Heart left ventricle (tissue), 16 donors: ENCODE results near the gene NTMT1. TPM values are rescaled to one million over a fixed set of nuclear protein-coding genes. Genes with fewer than 3 reads are reported as not detected.
A peak's percentile ranks its signal among the peaks of the same experiment; 100 is the strongest.

Experiments
- ATAC-seq, 4 donors: fragments of 200-7000 bp; cut with Tn5 transposase; one replicate each; pipeline ENCODE4 v1.9.1; 2020 to 2022; ENCODE audit warnings: moderate library complexity in 4 of 4, mild to moderate bottlenecking in 3 of 4, moderate number of reproducible peaks in 1 of 4
- DNase-seq, 5 donors: peaks; one replicate each; pipeline ENCODE4 v3.0.0-alpha.2; 2020
- H3K27ac ChIP-seq, 12 donors: fragments of 200-600 bp; sonication (generic) in 4 of 12; one replicate each; pipeline versions ENCODE4 v1.5.0 to v1.8.0; 2016 to 2022; ENCODE audit warnings: mild to moderate bottlenecking in 2 of 12
- H3K27me3 ChIP-seq, 9 donors: fragments of 200-600 bp; sonication (generic) in 2 of 9; one replicate each; pipeline versions ENCODE4 v1.5.1 to v1.8.0; 2016 to 2022; ENCODE audit warnings: mild to moderate bottlenecking in 3 of 9
- H3K36me3 ChIP-seq, 9 donors: fragments of 200-600 bp; sonication (generic) in 2 of 9; one replicate each; pipeline versions ENCODE4 v1.5.0 to v1.8.0; 2018 to 2022; ENCODE audit warnings: mild to moderate bottlenecking in 2 of 9
- H3K4me1 ChIP-seq, 12 donors: fragments of 200-600 bp; sonication (generic) in 4 of 12; one replicate each; pipeline versions ENCODE4 v1.5.0 to v1.8.0; 2016 to 2022; ENCODE audit warnings: mild to moderate bottlenecking in 3 of 12
- H3K4me3 ChIP-seq, 12 donors: fragments of 200-600 bp; sonication (generic) in 4 of 12; one replicate each; pipeline versions ENCODE4 v1.5.0 to v1.8.0; 2017 to 2022; ENCODE audit warnings: mild to moderate bottlenecking in 9 of 12, moderate library complexity in 4 of 12
- H3K9me3 ChIP-seq, 12 donors: fragments of 200-600 bp; sonication (generic) in 4 of 12; one replicate each; pipeline versions ENCODE4 v1.5.0 to v1.8.0; 2016 to 2022; ENCODE audit warnings: mild to moderate bottlenecking in 1 of 12
- POLR2A ChIP-seq, 2 donors: fragments of 450-650 bp; IDR thresholded peaks; one replicate each; pipeline ENCODE4 v1.6.1; 2017; ENCODE audit warnings: antibody characterized with exemption in 2 of 2, mild to moderate bottlenecking in 2 of 2, moderate library complexity in 2 of 2
- WGBS, 4 donors: extraction: QIAGEN DNeasy Blood & Tissue Kit in 2 of 4; methylation state at CpG; one replicate each; pipeline versions ENCODE4 v1.1.5 to v1.1.7; 2013 to 2018; 5-methylcytosine and 5-hydroxymethylcytosine counted together
- intact Hi-C, 10 donors: fragments of 100-400 bp; cut with DNase I; formaldehyde crosslinking; loops; one replicate each; pipeline versions ENCODE4 v1.11.1 to v1.14.2; 2022
- long read RNA-seq, 3 donors: library from polyadenylated mRNA; unstranded; transcript quantifications; one replicate each; pipeline ENCODE4 v2.0.0, GENCODE V29; 2020 to 2021
- polyA plus RNA-seq, 2 donors: library from polyadenylated mRNA; stranded (reverse); fragments of 200-250 nt; gene quantifications; one replicate each; pipeline ENCODE4 v1.2.3, GENCODE V29; 2013
- total RNA-seq, 9 donors: library from RNA; depleted of rRNA in 2 of 9; stranded (reverse); fragments of >200 nt in 2 of 9; fragmentation: NEBNext Ultra II Directional in 3 of 9; extraction: Animal tissue kit (Norgen Biotek cat#: 25700) in 3 of 9; gene quantifications; one replicate each; pipeline versions ENCODE4 v1.1.0 to v1.2.4, GENCODE V29; 2016 to 2023
- TF ChIP-seq, protein P1 (sequence below), 12 donors: fragments of 200-600 bp; sonication (generic) in 4 of 12; IDR thresholded peaks; one replicate each; pipeline versions ENCODE4 v1.5.0 to v1.8.0; 2018 to 2022; ENCODE audit warnings: antibody characterized with exemption in 12 of 12, mild to moderate bottlenecking in 5 of 12
- donor health status: ischemic (EF 13 %, LVEDD 7.1; RV severe dilation, severe dysfunction).
- donor health status: healthy with polysubstance abuse.
- donor health status: DM: no; HTN: yes; CAD: no.
- donor health status: DM: no; HTN: no; CAD: no.
- donor health status: ischemic (EF 25% LVEDD 6.9; RV normal size, moderate dysfunction).
- donor health status: ischemic (EF 25% LVEDD 5.7; RV mildly dilated, moderate dysfunction).
- donor health status: healthy.
- donor health status: DM: yes; HTN: yes; CAD: no.
- donor health status: ischemic (EF 35%, LVEDD 5.7; RV mildly dilated, moderate dysfunction).
- donor health status: nonischemic (EF 11% LVEDD 7.7; RV severe dilation, severe dysfunction).
- donor health status: DM: yes; HTN: yes; CAD: no.
- donor health status: PGD.
- donor health status: ischemic (EF 29% LVEDD 5.4; RV normal size, mild dysfunction).
- donor health status: nonischemic (EF 23%, LVEDD 6.1; RV moderate dilation, normal function).

The NTMT1 gene, protein sequence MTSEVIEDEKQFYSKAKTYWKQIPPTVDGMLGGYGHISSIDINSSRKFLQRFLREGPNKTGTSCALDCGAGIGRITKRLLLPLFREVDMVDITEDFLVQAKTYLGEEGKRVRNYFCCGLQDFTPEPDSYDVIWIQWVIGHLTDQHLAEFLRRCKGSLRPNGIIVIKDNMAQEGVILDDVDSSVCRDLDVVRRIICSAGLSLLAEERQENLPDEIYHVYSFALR
- total RNA-seq: 10 to 100 TPM; 39.0 to 76.7 (median 56.0) TPM
- 100 to 1,000 TPM in 1 of 2 donors, 10 to 100 TPM in 1; 87.7 to 111 TPM for polyA plus RNA-seq
- long read RNA-seq, donor 1, transcript NTMT1-202 (4 exons, 741 nt): minor isoform, 8 of 102 reads
- long read RNA-seq, donor 1, transcript NTMT1-203 (4 exons, 1,315 nt): major isoform, 74 of 102 reads
- long read RNA-seq, donor 1, partial matches to known transcripts: 2 of 102 reads
- long read RNA-seq, donor 1, other reads (novel, unspliced or antisense): 9 of 102 reads
- long read RNA-seq, donor 2, transcript NTMT1-202 (4 exons, 741 nt): minor isoform, 13 of 167 reads
- long read RNA-seq, donor 2, transcript NTMT1-209 (4 exons, 1,562 nt): minor isoform, 6 of 167 reads
- long read RNA-seq, donor 2, transcript NTMT1-203 (4 exons, 1,315 nt): major isoform, 123 of 167 reads
- long read RNA-seq, donor 2, transcript NTMT1-206 (4 exons, 576 nt): minor isoform, 8 of 167 reads
- long read RNA-seq, donor 2, partial matches to known transcripts: 3 of 167 reads
- long read RNA-seq, donor 2, other reads (novel, unspliced or antisense): 10 of 167 reads
- long read RNA-seq, donor 3, transcript NTMT1-209 (4 exons, 1,562 nt): minor isoform, 7 of 83 reads
- long read RNA-seq, donor 3, transcript NTMT1-202 (4 exons, 741 nt): minor isoform, 7 of 83 reads
- long read RNA-seq, donor 3, transcript NTMT1-203 (4 exons, 1,315 nt): major isoform, 50 of 83 reads
- long read RNA-seq, donor 3, partial matches to known transcripts: 3 of 83 reads
- long read RNA-seq, donor 3, other reads (novel, unspliced or antisense): 11 of 83 reads

DNA sequence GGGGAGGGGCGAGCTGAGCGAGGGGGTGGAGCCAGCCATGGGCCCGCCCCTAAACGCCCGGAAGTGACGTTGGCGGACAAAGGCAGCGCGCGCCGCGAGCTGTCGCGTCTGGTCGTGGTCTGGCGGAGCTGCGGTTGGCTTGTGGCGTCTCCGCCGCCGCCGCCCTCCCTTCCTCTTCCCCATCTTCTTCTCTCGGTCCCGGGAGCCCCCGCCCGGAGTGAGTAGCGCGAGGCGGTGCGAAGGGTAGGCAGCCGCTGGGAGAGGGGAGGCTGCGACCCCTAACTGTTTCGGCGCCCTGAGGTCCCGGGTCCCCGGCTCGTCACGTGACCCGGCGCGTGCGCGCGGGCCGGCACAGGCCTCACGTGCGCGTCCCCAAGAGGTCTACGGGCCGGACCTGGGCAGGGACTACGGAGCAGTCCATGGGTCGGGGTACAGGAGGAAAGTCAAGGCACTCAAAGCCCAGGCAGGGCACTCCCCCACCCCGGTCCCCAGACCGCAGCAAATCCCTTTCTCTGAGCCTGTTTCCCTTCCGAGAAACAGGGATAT lies at the start of gene NTMT1:
Gene NTMT1 (plus strand): TSS at position 85 of the 546 bp plus-strand sequence. CDS start 6,541 bp downstream, outside the sequence.
- peak within 1 kb of the TSS; percentile 60 to 98 (median 94) for H3K27ac ChIP-seq
- H3K9me3 ChIP-seq: no peaks in the 10 kb centered on the region
- ATAC-seq: peak; percentile 79 to 94 (median 92)
- DNase-seq: peak; percentile 86 to 95 (median 91)
- H3K36me3 ChIP-seq: peaks cover 0 to 6% (median 0%) of the 10 kb centered on the region in 9 donors
- peaks cover 0 to 4% (median 0%) of the 10 kb centered on the region in 9 donors for H3K27me3 ChIP-seq
- H3K4me3 ChIP-seq: peak within 1 kb of the TSS; percentile 64 to 85 (median 72)
- H3K4me1 ChIP-seq: peaks cover 16 to 66% (median 46%) of the 10 kb centered on the region in 12 donors
- peak; percentile 79 to 96 for TF ChIP-seq POLR2A (IDR thresholded peaks at IDR 0.05)
- TF ChIP-seq, protein P1, sequence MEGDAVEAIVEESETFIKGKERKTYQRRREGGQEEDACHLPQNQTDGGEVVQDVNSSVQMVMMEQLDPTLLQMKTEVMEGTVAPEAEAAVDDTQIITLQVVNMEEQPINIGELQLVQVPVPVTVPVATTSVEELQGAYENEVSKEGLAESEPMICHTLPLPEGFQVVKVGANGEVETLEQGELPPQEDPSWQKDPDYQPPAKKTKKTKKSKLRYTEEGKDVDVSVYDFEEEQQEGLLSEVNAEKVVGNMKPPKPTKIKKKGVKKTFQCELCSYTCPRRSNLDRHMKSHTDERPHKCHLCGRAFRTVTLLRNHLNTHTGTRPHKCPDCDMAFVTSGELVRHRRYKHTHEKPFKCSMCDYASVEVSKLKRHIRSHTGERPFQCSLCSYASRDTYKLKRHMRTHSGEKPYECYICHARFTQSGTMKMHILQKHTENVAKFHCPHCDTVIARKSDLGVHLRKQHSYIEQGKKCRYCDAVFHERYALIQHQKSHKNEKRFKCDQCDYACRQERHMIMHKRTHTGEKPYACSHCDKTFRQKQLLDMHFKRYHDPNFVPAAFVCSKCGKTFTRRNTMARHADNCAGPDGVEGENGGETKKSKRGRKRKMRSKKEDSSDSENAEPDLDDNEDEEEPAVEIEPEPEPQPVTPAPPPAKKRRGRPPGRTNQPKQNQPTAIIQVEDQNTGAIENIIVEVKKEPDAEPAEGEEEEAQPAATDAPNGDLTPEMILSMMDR (IDR thresholded peaks at IDR 0.05): no peak
- intact Hi-C loops: loop anchor here in 1 of 10 donors (5.0 kb wide), 1 partner anchor 494 kb away; no protein-coding TSS in a partner anchor
- WGBS, 4 donors: 0 to 1% (median 1%) methylated on average over 28 to 55 of the region's 55 CpGs

DNA sequence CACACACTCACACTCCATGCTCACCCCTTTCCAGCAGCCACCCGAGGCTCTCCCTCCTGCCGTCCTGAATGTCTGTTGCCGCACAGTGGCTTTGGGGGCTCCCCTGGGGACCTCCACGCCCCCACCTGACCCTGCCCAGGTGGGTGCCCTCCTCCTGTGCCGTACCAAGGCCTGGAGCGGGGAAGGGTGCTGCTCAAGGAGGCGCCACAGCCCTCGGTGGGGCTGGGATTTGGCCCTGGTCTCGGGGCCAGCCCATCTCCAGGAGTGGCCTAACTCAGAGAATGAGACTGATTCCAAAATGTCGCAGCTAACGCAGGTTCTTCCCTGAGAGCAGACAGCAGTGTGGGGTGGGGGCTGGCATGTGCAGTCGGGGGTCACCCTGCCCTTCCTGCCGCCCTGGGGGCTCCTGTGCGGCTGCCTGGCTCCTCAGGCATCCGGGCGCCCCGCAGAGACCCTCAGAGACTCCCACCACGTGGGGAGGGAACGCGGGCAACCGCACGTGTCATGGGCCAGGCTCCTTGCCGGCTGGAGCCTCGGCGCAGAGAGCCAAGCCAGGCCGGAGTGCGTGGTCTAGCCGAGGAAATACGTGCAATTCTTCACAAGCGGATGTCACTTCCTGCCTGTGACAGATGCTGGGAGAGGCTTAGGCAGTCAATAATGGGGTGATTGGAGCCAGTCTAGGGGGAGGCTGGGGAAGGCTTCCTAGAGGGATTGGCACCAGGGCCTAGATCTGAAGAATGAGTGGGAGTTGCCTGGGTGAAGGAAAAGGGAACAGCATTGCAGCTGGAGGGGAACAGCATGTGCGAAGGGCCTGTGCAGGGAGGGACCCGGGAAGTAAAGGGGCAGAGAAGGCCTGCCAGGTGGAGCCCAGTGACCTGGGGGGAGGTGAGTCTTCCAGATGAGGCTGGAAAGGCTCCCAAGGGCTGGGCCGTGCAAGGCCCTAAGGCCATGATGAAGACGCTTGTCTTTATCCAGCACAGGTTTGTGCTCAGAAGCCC lies 49.1 kb upstream of the NTMT1 start:
- peak overlapping the region in 11 of 12 donors; percentile 4 to 72 (median 52) for H3K27ac ChIP-seq
- WGBS, 4 donors: 47 to 64% (median 58%) methylated on average over 30 to 34 of the region's 34 CpGs

DNA sequence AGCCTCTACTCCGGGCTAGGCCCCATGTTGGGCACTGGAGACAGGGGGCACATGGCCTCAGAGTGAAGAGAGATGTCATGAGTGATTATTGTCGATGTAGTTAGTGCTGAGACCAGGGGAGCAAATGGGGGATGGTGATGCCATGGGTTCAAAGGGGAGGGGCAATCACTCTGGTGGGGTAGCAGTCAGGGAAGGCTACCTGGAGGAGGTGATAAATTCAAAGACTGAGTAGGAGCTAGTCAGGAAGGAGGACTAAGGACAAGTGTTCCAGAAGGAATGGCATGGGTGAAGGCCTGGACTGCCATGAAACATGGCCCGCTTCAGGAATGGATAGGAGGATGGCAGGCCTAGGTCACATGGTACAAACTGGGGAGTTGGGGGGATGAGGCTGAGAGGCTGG lies 46.7 kb upstream of the NTMT1 start:
- no peak for TF ChIP-seq POLR2A (IDR thresholded peaks at IDR 0.05)
- TF ChIP-seq, protein P1 (IDR thresholded peaks at IDR 0.05): no peak
- Histone ChIP-seq H3K4me3 (no peak overlapping the region), H3K9me3 (peaks cover 0 to 3% (median 0%) of the 10 kb centered on the region in 12 donors), H3K4me1 (peaks cover 0 to 17% (median 5%) of the 10 kb centered on the region in 12 donors), H3K36me3 (no peaks in the 10 kb centered on the region), H3K27me3 (no peaks in the 10 kb centered on the region), H3K27ac (no peak overlapping the region)
- intact Hi-C loops: no loop called here
- DNase-seq (no peak), ATAC-seq (no peak)
- WGBS, 4 donors: 90 to 97% (median 92%) methylated on average over 3 of the region's 3 CpGs

More for the DNA sequence above, 49.1 kb upstream of the NTMT1 start:
- peaks cover 0 to 3% (median 0%) of the 10 kb centered on the region in 12 donors for H3K9me3 ChIP-seq
- H3K36me3 ChIP-seq: no peaks in the 10 kb centered on the region
- DNase-seq (peak; percentile 45 to 74 (median 60)), ATAC-seq (peak in 3 of 4 donors; percentile 72 to 94 (median 73))
- H3K4me3 ChIP-seq: peak overlapping the region in 1 of 12 donors; percentile 7
- H3K27me3 ChIP-seq: no peaks in the 10 kb centered on the region
- H3K4me1 ChIP-seq: peaks cover 0 to 7% (median 5%) of the 10 kb centered on the region in 12 donors
- intact Hi-C loops: no loop called here
- TF ChIP-seq, protein P1 (IDR thresholded peaks at IDR 0.05): no peak
- peak in 1 of 2 donors; percentile 4 for TF ChIP-seq POLR2A (IDR thresholded peaks at IDR 0.05)
